GM21360 (cell line): ENCODE data around the gene NUP133.
"Not testable (repeated sequence)": the region's sequence is repeated elsewhere in the genome, so short reads cannot be mapped to it uniquely, and the experiment has no call there.

ENCODE experiments used
- ATAC-seq: cut with Tn5 transposase; IDR thresholded peaks from one replicate; pipeline ENCODE4 v1.9.1; 2021; ENCODE audit warnings: mild to moderate bottlenecking, moderate library complexity; ENCODE audit not compliant: unreplicated experiment

The NUP133 gene

DNA sequence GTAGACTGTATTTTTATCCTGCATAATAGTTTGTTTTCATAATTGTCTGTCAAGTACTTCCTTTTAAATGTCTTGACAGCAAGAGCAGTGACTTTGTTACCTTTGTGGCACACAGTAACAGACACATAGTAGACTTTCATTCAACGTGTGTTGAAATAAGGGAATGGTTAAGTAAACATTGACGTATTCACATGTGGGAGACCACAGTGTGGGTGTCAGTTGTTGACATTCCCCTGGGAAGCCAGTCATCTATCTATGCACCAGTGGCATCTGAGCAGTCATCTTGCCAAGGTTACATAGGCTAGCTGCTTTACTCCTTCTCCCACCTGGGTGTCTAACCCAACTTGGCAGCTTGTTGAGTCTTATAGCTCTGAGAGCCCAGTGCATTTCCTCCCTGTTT, 1.4 kb upstream of the NUP133 start:
- no peak for ATAC-seq

DNA sequence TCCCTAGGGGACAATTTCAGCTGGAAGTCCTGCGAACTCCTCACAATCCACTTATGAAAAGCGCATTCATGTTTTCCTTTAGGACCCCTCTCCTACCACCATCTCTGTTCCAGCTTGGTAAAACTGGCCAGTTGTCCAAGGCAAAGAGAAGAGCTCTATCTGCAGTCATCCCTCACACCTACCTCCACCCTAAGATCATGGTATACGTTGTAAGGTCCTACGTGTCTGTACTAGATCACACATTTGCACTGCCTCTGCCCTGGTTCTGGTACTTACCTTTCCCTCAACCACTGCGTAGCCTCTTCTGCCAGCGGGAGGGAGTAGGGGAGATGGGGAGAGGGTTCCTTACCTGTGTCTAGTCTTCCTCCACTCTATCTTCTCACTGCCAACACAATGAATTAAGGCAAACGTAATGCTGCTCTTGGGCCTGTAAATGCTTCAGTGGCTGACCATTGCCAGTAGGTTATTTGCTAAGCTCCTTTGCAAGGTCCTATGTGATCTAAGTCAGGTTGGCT, 739 bp upstream of the NUP133 start:
- no peak for ATAC-seq

DNA sequence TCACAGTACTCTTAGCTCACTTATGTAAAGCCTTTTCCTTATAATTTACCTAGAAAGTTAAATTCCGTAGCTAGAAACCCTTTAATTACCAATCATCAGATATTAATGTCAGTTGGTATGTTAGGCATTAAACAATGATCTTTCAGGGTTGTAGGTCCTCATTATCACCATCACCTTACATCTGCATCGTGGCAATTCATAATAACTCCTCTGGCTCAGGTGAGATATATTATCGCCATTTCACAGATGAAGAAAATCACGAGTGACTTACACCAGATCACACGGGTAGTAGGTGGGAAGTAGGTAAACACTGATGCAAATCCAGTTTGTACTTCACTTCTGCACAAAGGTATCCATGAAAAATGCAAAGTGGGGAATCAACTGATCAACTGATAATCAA, 639 bp downstream of the NUP133 start:
- no peak for ATAC-seq

DNA sequence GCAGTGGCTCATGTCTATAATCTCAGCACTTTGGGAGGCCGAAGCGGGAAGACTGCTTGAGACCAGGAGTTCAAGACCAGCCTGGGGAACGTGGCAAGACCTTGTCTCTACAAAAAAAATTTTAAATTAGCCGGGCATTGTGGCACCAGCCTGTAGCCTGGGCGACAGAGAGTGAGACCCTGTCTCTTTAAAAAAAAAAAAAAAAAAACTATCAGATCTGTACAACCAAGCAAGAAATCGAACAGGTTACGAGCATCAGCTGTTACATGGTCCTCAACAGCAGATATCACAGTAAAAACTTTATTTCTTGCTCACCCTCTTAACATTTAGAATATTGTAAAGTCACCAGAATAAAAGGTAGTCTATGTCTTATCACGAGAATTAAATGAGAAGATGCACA, 1.5 kb downstream of the NUP133 start:
- ATAC-seq: no peak

DNA sequence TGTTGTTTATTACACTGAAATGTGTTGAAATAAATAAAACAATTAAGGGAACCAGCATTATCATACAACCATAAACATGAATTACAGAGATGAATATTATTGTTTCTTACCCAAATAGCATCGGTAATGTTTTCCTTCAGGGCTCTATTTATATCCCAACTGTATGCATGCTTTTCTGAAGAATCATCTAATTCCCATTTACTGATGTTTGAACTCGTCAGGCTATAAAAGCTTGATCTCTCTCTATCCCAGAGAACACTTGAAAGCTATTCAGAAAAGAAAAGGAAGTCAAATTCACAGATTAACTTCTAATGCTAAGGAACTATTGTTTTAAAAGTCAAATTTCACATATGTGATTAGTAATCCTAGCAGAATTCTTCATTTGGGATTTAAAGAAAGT, 12.4 kb downstream of the NUP133 start:
- no peak for ATAC-seq

DNA sequence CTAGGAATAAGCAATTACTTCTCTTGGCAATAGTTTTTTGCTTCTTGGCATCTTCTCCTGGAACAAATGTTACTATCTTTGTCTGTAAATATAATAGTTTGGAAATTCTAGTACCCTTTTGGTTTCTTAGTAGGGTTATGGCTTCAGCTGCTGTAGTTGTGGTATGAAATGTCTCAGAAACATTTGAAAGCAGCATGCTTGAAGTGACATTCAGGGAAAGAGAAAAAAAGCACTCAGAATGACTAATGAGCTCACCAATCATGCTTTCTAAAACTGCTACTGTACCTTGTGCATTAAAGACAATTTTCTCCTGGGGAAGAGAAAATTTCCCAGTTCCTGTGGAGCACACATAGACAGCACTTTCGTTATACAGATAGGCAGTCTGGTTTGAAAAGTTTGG, 21.0 kb downstream of the NUP133 start:
- ATAC-seq: no peak

DNA sequence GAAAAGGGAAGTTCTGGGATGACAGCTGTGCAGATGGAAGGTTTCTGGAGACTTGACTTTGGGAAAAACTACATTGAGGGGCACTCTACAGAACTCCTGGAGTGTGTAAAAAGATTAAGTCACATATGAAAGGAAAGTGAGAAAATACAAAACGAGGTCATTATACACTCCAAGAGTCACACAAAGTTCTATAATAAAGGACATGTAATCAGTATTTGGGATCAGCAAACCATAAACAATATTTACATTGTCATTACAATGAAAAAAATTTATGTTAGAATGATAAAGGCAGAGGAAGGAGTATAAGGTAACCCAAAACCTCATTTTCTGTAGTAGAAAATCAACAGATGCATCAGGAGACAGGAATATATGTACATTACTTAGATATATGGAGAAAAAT, 22.8 kb downstream of the NUP133 start:
- no peak for ATAC-seq

DNA sequence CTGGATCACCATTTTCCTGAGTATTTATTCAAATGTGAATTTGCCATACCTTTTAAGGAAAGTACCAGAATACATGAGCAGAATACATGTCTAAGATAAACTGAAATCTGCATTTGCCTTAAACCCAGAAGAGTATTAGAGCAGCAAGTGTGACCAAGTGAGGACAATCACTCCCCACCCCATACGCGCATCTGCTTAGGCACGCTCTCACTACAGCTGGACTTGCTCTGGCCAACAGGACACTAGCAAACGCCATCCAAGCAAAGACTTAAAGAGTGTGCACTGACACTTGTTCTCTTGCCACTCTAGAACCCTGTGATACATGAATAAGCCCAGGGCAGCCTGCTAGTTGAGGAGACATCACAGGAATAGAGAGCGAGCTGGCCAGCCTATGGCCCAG, 25.6 kb downstream of the NUP133 start:
- ATAC-seq: no peak

DNA sequence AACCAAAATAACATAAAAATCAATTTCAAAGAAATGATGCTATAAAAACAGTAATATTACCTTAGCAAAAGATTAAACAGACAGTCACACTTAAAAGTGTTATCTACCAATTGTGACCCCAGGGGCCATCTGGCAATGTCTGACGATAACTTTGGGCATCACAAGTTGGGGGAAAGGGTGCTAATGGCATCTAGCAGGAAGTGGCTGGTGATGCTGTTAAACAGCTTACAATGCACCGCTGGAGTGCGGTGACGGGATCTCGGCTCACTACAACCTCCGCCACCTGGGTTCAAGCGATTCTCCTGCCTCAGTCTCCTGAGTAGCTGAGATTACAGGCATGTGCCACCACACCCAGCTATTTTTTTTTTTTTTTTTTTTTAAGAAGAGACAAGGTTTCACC, 27.6 kb downstream of the NUP133 start:
- ATAC-seq: no peak

DNA sequence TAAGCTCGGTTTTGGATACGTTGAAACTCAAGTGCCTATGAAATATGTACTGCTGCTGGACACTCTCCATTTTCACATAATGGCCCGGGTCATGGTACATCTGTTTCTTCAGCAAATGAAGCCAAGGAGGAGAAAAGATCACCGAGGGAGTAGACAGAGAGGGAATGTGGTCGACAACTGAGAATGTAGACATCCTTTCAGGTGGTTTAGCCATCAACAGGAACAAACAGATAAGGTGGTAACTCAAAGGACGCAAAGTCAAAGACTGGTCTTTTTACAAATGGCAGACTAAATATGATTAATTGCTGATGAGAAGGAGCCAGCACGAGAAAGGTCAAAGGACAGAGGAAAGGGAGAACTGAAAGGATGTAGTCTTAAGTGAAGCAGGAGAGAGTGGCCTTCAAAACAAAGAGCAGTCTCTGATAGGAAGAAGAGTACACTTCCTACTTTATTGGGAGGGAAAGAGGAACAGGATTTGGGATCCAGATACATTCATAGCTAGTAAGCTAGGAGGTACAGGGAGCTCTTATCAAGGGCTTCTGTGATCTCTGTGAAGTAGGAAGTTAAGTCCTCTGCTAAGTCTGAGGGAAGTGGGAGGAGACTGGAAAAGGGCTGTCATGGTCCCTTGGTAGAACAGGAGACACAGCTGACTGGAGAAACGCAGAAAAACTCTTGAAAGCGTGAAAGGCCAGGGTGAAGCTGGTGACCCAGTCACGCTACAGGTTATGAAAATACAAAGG, 28.3 kb downstream of the NUP133 start:
- peak; percentile 67 for ATAC-seq

DNA sequence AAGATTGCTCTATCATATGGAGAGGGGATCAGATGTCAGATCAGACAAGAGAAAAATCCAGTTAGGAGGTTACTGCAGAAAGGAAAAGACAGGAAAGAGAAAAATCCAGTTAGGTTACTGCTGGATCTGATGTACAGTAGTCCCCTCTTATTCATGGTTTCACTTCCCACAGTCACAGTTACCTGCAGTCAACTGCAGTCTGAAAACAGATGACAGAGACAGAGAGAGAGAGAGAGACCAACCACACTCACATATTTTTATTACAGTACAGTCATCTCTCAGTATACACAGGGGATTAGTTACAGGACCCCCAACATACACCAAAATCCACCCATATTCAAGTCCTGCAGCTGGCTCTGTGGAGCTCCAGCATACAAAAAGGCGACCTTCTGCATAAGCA, 29.3 kb downstream of the NUP133 start:
- ATAC-seq: peak; percentile 70

DNA sequence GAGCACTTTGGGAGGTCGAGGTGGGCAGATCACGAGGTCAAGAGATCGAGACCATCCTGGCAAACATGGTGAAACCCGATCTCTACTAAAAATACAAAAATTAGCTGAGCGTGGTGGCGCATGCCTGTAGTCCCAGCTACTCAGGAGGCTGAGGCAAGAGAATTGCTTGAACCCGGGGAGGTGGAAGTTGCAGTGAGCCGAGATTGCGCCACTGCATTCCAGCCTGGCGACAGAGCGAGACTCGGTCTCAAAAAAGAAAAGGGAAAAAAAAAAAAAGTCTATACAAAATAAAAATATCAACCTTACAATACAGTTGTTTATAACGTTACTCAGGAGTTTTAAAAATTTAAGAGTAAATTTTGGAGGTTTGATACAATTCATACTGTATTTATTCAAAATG, 32.3 kb downstream of the NUP133 start:
- not testable (repeated sequence) for ATAC-seq

DNA sequence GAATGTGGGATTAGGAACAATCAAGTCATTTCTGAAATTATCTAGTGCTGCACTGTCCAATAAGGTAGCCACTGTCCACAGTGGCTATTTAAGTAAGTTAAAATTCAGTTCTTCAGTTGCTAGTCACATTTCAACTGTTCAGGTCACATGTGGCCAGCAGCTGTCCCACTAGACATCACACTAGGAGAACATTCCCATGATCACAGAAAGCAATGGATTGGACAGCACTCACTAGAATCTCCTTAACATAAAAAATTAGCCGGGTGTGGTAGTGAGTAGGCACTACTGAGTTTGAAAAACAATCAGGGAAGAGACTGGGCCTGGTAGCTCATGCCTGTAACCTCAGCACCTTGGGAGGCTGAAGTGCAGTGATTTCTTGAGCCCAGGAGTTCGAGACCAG, 33.6 kb downstream of the NUP133 start:
- no peak for ATAC-seq

DNA sequence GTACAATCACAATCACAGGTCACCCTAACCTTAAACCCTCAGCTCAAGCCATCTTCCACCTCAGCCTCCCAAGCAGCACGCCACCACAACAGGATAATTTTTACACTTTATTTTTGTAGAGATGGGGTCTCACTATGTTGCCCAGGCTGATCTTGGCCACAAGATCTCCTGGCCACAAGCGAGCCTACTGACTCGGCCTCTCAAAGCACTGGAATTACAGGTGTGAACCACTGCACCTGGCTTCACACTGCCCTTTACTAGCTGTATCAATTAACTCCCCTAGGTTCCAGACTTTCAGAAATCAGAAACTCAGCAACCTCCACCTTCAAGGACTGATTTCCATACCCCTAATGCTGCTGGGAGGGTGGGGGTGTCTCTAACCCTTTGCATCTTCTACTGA, 37.0 kb downstream of the NUP133 start:
- ATAC-seq: no peak

DNA sequence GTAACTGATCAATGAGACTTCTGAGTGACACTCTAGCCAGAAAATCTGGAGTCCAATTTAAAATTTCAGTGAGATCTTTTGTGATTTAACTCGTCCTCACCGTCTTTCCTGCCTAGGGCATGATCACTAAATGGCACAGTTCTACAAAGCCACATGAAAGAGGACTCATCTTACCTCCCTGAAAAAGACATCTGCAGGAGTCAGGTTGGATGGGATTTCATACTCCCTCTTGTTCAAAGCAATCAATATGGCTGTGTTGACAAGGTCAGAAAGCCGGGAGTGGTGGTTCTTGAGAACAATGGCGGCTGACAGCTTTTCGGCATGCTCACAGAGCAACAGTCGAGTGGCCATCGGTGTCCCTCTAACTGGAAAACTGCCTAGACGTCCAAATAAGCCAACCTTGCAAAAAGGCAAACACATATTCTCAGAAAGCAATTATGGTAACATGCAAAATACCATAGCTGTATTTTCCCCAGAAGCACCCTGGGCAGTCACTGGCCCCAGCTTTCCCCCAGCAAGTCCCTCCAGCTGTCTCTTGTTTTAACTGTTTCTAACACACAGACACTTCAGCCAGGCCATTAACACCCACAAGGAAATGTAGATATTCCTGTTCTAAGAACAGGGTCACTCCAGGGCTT, 37.6 kb downstream of the NUP133 start:
- ATAC-seq: no peak

DNA sequence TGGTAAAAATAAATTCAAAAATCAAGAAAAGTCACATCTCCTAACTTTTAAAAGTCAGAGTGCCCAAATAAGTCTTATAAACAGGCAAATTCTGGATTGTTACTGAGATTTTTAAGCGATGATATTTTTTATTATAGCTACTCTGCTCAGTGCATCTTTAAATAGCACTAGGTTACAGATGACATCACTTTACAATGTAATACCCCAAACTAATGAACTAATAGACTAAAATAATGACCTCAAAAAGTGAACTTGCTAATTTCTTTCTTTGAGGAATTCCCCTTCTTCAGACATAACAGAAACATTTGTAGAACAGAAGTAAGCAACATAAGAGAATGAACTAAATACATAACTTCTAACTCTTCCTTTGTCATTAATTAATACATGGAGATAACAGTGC, 41.3 kb downstream of the NUP133 start:
- ATAC-seq: no peak

DNA sequence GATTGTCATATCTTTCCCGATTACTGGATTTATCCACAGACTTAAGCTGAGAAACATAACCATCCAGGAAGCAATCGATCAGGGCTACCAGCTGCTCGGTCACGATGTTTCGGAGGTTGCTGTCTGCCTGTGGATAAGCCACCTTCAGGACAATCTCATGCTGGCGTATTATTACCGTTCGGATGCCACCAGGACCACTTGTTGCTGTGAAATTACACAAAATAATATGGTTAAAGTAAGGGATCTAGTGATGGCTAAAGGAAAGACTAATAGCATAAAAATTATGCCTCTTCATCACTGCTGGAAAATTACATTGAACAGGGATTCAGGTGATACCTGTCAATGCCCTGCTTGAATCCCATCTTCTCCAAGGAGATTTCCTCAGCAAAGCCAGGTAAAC, 43.5 kb downstream of the NUP133 start:
- ATAC-seq: no peak

DNA sequence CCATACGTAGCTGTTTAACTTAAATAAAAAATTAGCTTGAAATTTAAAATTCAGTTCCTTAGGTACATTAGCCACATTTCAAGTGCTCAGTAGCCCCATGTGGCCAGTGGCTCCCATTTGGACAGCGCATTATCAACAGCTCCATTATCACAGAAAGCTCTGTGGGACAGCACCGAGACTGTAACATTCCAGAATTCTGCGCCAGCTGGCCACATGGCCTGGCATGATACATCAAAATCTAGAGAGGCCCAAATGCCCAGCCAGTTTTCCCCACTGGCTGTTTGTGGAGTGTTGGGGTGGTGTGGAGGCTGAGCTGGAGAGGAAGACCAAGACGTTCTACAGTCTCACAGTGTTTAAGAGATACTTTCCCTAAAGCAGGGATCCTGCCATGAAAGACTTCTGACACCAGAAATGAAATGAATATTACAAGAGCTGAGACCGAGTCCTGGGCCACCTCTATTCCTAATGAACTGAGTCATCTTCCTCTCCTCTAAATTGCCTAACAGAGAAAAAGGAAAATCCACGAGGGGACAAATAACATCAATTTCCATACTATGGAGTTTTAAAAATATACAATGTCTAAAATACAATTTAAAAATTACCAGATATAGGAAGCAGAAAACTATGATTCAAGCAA, 47.0 kb downstream of the NUP133 start:
- ATAC-seq: no peak

DNA sequence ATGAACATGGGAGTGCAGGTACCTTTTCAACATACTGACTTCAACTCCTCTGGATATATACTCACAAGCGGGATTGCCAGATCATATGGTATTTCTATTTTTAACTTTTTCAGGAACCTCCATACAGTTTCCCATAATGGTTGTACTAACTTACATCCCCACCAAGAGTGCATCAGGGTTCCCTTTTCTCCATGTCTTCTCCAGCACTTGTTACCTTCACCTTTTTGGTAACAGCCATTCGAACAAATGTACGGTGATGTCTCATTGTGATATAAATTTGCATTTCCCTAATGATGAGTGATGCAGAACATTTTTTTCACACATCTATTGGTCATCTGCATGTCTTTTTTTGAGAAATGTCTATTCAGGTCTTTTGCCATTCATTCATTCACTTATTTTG, 48.3 kb downstream of the NUP133 start:
- ATAC-seq: no peak

DNA sequence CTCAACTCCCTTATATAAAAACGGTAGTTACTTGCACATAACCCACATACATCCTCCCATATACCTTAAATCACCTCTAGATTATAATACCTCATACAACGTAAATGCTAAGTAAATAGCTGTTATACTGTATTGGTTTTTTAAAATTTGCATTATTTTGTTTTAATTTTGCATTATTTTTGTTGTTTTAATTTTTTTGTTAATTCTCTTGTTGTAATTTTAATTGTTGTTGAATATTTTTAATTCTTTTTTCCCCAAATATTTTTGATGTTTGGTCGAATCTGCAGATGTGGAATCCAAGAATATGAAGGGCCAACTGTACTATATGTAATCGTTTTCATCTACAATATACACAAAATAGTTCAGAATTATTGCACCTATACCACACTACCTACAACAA, 50.7 kb downstream of the NUP133 start:
- no peak for ATAC-seq

DNA sequence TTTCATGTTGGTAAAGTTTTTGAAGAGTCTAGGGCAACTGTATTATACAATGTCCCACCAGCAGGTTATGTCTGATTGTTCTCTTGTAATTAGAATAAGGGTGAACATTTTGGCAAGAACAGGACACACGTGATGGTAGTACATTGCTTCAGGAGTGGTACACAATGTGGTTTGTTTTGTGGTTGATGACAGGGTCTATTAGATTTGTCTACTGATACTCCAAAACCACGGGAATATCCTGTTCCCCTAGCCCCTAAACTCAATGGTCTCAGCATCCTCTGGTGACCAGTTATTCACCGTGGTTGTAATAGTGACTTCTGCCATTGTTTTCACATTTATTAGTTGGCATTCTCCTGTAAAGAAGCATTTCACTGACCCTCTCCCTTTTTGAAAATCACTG, 52.1 kb downstream of the NUP133 start:
- ATAC-seq: no peak

DNA sequence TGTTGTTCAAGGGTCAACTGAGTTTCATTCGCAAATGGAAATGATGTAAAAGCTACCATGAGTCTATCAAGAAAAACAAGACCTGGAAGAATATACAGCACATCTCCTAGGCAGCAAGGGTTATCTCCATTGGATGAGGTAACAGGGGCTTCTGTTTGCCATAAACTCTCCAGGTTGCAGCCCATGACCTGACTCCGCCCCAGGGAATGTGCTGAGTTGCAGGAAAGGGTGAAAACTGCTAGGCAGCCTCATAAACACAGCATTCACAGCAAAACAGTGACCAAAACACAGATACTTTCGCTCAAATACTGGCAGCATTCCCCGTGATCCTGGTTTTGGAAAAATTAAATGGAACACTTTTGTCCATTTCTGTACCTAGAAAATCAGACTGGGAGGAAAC, 54.1 kb downstream of the NUP133 start:
- ATAC-seq: no peak
